HG02571 (cell line): ENCODE results near the gene ZMIZ1.

Experiments
- ATAC-seq: cut with Tn5 transposase; IDR thresholded peaks from one replicate; pipeline ENCODE4 v1.9.1; 2021; ENCODE audit warnings: mild to moderate bottlenecking, moderate library complexity; ENCODE audit not compliant: unreplicated experiment

ZMIZ1 gene

DNA sequence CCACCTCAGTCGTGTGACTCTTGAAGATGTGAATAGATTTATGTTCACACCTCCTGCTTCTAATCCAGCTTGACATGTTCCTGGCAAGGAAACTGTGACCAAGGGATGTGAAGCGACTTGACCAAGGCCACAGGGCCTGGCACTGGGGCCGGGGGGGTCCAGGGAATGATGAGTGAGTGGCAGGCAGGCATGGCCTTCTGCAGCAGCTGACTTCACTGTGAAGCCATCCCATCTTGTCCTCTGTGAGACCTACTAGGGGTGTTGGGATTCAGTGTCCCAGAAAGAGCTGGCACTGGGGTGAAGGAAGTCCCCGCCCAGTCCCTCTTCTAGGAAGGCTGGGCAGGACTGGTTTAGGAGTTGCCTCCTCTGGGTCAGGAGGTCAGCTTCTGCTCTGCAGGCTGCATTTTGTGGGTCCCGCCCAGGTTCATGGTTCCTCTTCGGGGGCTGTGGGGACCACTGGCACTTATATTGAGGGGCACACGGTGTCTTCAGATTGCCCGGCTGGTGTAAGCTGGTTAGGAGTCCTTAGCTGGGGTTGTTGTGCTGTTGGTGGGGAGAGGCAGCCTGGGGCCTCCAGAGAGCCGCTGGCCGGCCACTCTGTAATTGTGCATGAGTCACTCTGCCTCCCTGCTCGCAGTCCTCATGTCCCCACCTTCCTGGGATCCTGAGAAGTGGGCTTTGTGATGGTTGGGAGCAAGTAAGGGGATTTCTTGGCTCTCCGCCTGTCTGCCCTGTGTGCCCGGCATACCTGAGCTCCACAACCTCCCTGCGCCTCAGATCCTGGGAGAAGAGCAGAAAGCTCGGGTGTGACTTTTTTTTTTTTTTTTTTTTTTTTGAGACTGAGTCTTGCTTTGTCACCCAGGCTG, 11.0 kb downstream of the ZMIZ1 start:
- no peak for ATAC-seq

DNA sequence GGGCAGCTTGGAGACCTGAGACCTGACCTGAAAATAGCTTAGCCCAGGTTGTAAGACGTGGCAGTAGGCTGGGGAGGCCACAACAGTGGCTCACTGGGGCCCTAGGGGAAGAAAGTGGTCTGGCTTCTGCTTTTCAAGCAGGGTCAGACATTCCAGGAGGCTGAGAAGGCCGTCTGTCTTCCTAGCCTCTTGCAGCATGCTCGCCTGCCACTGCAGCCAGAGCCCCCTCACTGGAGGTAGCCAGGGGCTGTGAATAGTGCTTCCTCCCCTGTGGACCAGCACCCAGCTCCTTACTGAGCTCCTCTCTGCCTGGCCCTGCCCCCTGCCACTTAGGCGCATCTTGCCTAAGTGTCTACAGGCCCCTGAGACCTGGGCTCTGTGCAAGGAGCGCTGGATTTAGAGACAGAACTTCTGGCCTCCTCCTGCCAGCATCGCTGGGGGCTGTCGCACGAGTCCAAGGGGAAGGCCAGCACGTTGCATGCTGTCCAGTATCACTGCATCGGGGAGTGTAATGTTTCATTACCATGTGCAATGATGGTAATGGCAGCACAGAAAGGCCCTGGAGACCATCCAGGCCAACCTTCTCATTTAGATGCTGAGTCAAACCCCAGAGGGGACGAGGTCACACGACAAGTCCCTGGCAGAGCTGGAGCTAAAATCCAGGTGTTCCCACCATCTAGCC, 12.7 kb downstream of the ZMIZ1 start:
- no peak for ATAC-seq

DNA sequence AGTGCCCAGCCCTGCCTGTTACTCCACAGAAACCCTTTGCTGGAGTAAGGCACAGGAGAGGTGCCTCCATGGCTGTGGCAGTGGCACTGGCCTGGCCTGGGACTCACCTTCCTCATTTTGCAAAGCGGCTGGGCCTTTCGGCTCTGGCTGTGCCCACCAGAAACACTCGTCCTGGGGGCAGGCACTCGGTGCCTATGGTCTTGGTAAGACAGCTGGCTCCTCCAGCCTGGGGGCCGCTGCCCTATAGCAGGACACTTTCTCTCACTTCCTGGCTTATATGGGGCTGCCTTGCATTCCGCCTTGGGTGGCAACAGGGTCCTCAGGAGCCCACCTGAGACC, 13.2 kb downstream of the ZMIZ1 start:
- no peak for ATAC-seq

DNA sequence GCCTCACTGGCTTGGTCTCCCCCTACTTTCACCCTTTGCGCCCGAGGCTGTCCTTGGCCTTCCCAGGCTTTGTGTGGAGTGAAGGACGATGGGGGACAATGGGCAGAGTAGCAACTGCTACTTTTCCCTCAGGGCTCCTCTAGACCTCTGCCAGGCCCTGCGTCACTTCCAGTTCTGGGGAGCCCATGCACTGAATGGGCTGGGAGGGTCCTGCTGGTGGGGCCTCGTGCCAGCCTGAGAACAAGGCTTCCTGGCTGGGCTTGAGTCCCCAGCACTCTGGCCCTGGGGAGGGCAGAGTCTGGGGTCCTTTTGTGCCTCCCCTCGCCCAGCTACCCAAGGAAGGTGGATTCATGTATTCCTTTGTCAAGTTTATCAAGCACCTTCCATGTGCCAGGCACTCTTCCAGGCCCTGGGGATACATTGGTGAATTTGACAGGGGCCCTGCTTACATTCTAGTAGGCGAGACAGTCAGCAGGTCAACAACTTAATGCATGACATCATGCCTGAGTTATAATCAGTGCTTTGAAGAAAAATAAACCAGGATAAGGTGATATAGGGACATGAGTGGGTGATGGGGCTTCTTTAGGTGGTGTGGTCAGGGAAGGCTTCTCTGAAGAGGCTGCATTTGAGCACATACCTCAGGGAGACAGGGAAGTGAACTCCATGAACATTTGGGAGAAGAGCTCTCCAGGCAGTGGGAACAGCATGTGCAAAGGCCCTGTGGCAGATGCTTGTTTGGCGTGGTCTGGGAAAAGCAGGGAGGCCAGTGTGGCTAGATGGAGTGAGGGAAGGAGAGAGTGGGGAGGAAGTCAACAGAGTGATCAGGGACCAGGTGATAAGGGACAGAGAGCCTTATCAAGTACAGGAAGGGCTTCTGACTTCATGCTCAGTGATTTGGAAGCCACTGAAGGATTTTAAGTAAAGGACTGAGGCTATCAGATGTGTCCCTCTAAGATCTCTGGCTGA, 14.1 kb downstream of the ZMIZ1 start:
- ATAC-seq = no peak

DNA sequence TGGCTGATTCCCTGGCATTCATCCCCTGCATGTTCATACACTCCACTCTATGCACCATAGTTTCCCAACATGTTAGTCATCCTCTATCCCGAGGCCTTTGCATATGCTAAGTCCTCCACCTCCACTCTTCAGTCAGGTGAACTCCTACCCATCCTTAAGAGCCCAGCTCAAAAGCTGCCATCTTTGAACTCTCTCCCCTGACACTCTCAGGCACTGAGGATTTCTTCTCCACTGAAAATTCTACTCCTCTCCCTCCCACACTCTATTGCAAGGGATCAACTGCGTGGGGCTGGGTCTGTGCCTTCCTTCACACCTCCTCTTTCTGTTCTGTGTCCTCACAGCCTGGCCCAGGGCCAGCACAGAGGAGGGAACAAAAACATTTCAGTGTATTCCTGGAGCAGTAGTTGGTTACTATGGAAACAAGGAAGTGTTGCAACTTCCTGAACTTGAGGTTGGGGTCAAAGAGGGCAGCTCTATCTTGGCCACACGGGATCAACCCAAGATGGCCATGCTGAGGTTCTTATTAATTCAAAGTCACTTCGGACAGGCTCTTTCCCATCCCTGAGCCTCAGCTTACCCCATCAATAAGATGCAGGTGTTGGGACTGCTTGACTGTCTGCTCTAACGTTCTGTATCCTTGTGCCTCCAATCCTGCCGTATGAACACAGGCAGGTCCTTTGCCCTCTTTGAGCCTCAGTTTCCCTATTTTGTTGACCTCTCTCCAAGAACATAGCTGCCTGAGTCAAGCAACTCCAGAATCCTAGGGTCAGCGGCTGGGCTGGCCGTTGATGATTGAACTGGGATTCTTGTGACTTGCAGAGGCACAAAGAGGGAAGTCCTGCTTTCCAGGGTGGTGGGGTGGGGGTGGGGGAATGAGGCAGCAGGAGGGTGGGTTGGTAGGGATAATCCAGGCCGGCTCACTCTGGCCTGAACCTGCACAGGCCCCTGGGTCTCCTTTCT, 15.5 kb downstream of the ZMIZ1 start:
- ATAC-seq = no peak

- no peak for ATAC-seq
Measured at GRCh38 chr10:79084972-79085597, 16.3 kb downstream of the ZMIZ1 start.

DNA sequence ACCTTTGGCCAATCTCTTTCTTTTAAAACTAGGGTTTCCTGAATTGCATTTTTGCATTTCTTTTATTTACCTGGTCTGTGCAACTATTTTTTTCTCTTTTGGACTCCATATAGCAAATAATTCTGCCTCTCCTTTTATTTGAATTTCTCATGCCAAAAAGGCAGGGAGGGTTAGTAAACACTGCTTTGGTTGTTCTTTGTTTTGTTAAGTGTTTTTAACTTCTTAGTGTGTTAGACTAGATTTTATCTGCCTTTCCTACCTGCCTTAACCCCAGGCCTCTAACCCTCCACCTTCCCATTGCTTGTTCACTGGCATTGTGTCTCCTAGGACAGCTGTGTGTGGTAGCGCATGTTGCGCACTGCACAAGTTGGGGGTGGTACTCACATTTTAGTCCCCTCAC, 18.1 kb downstream of the ZMIZ1 start:
- ATAC-seq = no peak

- ATAC-seq = no peak
Measured at GRCh38 chr10:79087721-79088120, 19.0 kb downstream of the ZMIZ1 start.

DNA sequence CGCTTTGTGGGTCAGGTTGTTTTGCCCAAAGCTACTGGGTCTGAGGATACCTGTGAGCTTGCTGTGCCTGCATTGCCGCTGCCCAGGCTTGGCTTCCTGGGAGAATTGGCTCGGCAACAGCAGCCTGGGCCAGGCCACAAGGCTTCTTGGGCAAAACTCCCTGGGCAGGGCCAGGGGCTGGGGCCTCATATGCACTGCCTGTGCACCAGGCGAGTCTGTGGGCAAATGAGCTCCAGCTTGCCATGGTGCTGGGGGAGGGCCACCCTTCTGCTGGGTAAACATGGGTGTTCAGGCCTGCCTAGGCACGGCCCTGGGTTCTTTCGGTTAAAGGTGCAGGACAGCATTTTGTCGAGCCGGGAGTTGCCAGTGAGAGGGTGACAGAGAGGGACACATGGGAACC, 19.4 kb downstream of the ZMIZ1 start:
- no peak for ATAC-seq

DNA sequence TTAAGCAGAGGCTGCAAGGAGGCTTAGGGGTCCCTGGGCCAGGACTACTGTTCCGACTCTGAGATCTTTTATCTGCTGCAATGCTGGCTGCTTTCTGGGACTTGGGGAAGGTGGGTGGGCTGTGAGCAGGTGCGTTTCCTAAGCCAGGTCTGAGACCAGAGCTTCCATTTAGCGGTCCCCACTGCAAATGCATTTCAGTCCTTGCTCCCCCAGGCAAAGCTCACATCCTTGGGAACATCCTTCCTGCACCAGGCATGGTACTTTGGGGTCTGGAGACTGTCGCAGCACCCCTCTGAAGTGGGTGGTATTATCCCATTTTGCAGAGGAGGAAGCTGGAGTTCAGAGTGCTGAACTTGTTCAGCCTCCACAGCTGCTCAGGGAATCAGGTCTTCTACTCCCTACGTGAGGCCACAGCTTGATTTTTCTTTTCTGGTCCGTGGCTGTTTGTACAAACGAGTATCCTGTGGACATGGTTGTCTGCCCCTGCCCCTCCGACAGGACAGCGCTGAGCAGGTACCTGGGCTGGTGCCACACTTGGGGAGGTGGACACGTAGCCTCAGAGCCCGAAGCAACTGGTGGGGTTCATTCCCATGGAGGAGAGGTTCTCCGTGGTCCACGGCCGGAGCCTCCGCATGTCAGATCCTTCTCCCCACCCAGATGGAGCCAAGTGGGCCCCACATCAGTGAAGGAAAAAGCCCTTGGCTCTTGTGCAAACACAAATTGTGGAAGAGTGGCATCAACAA, 20.0 kb downstream of the ZMIZ1 start:
- no peak for ATAC-seq

GRCh38 chr10:79089632-79090031, 20.9 kb downstream of the ZMIZ1 start:
- ATAC-seq = no peak

- ATAC-seq = no peak
Measured at GRCh38 chr10:79090134-79090803, 21.5 kb downstream of the ZMIZ1 start.

DNA sequence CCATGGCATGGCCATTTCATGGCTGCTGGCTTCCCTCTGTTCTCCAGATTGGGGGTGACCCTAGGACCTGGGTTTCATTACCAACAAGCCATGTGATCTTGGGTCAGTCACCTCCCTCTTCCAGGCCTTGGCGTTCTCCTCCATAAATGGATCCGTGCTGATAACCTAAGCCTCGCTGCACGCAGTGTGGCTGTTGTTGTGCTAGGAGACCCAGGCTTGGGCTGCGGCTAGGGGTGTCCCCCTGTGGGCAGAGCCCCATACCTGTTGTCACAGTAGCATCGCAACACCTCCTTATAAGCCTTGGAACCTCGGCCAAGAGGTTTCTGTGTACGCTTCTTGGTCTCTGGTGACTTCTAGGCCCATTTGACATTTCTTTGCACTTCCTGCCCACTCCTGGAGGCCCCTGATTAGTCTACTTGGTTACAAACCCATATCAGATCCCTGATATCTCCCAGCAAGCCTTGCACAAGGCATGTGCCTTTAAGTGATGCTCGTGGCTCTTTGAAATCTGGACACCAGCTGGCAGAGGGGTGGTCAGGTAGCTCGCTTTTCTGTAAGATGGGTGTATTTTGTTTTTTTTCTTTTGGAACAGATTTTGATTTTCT, 23.6 kb downstream of the ZMIZ1 start:
- ATAC-seq = no peak

GRCh38 chr10:79093658-79094411, 25.1 kb downstream of the ZMIZ1 start:
- ATAC-seq = no peak

DNA sequence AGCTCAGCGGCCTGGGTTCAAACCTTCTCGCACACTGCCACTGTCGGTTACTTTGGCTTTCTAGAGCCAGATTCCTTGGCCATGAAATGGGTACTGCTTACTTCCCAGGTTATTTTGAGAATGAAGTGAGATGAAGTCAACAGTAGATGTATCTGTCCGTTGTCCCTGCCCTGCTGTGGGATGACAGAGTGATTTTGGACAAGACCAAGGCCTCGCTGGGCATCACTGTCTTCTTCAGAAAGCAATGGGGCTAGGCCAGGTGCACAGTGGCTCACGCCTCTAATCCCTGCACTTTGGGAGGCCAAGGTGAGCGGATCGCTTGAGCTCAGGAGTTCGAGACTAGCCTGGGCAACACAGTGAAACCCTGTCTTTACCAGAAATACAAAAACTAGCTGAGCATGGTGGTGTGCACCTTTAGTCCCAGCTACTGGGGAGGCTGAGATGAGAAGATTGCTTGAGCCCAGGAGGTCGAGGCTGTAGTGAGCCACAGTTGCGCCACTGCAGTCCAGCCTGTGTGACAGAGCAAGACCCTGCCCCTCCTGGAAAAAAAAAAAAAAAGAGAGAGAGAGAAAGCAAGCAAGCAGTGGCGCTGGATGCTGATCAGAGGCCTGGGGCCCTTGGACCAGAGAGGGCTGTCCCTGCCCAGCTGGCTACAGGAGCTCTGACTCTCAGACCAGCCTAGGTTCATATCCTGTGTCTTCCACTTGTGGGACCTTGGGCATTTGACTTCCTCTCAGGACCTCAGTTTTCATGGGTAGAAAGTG, 25.8 kb downstream of the ZMIZ1 start:
- ATAC-seq = no peak

DNA sequence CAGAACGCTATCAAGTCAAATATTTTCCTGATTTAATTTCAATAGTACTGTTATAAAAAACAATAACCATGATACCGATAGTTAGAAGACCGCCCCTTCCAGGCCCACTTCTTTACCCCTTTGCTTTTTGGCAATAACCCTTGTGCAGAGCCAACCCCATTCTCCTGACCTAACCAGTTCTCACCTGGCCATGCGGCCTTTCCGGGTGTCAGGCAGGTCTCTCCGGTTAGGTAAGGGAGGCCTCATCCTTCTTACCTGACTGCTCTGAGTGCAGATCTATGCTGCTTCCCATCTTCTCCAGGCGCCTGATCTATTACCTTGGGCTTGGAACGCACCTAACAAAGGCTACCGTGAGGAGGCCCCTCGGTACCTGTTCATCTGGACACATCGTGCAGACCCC, 26.6 kb downstream of the ZMIZ1 start:
- no peak for ATAC-seq

- ATAC-seq = no peak
Measured at GRCh38 chr10:79096514-79096913, 27.7 kb downstream of the ZMIZ1 start.
